ACHN (cell line): ENCODE data around the gene PTPRE.
A peak's percentile ranks its signal among the peaks of the same experiment; 100 is the strongest.

Experiments used
- DNase-seq: peaks from one replicate; pipeline ENCODE4 v3.0.0-alpha.2; 2015
- in situ Hi-C: cut with HindIII; loops from 2 replicates; pipeline ENCODE4 v1.10.0; 2017; ENCODE audit warnings: low sequenced_read_pairs, low pct_ligation_motif_present, low pct_unique_long_range_greater_than_20kb

PTPRE gene

DNA sequence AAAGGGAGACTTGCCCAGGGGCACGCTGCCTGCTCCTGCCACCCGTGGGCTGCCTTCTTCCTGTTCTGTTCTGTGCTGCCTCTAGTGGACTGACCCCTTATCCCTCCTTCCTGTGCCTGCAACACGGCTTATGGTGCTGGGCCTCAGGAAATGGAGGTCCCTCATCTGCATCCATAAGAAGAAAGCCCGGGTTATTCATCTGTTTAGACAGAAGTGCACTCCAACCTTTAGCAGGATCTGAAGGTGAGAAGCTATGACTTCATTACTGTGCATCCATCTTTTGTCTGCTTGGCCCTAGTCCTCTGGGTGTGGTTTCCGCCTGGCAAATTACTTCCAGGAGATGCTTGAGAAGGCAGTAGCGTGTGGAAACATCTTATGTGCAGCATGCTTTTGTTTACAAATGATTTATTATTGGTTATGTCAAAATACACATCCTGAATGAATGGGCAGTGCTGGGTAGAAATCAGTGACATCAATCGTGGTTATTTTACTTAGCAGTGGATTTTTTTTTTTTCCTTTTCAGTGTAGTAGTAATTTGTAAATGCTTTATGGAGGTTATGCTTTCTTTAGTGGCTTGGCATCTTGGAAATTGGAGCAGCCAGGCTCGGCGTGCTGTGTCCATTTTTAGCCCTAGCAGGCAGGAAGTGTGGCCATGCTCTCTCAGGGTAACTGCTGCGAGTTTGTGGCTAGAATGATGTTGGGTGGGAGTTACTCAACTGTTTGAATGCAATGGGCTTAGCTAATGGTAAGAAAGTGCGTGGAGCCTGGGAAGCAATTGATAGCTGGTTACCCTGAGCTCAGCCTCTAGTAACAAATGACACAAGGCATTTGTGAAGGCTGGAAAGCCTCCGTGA lies 12.7 kb downstream of the PTPRE start:
- in situ Hi-C loops, result no loop called here
- peak; percentile 62 for DNase-seq

DNA sequence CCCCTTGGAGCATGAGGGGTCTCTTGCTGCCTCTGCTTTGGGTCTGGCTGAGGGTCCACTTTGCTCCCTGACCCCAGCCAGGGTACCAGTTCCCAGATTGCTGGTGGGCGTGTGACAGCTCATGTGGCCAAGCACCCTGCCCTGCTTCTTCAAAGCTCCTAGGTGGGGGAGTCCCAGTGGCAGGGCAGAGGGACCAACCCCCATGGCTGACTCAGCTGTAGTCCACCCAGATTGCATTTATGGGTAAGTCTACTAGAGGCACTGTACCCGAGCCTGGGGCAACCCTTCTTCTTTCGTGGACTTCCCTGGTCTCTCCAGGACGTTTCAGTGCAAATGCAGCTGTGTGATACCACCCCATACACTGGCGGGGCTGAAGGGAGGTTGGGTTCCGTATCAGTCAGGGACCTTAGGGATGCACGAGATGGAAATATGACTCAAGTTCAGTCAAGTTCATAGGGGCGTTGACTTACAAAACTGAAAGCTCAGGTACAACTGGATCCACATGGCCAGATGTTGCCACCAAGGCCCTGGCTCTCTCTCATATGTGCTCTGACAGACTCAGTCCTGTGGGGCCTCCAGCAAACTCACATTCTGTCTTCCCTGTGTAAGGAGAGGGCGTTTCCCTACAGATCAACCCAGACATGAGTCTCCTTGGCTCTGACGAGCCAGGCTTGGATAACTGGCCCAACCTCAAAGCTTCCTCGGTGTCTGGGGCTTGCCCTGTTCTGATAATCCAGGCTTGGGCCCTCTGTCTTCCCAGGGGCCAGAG lies 13.6 kb downstream of the PTPRE start:
- in situ Hi-C loops, result no loop called here
- DNase-seq, result no peak

- in situ Hi-C loops, result no loop called here
- no peak for DNase-seq
Observed at GRCh38 chr10:127921075-127921752, 14.3 kb downstream of the PTPRE start.

- in situ Hi-C loops, result no loop called here
- DNase-seq, result peak; percentile 17
Observed at GRCh38 chr10:127921753-127922145, 14.8 kb downstream of the PTPRE start.

DNA sequence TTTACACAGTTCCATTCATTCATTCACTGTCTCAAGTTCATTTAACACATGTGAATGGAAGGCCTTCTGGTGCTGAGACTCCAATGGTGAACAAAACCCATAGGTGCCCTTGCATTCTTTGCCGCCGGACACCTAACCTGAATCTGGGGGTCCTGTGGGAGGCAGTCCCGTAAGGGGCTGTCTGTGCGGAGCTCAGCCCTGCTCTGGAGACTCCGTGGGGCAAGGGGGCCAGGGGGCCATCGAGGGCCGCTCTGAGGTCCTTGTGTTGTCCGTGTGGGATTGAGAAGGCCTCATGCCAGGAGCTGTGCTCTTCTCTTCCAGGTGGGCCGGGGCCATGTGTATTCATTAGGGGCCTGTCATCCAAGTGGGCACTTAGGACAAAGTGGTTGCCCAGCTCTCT lies 15.3 kb downstream of the PTPRE start:
- in situ Hi-C loops, result no loop called here
- no peak for DNase-seq

DNA sequence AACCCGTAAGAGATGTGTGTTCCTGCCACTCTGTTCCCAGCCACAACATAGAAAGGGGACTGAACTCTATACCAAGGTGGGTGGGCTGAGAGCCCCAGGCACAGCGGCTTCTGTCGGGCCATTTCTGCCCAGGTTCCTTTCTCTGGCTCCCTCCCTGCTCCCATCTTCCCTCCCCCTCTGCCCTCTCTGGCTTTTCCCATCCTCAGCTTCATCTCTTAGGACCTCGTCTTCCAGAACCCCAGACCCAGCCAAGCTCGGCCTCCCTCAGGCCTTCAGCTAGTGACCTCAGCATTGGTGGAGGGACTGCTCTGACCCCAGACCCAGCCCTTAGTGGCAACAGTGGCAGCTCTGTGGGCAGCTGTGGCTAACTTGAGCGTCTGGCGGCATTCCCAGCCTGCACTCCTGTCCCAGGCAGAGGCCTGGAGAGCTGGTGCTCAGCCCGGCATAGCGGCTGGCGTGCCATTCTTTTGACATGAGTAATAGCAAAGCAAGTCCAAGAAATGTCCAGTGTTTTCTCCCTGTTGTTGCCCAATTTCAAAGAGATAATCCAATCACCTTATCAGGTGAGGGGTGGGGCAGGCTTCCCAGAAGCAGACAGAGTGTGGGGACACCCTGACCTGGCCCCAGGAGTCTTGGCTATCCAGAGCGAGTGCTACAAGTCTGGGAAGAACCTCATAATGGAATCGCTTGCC lies 15.9 kb downstream of the PTPRE start:
- in situ Hi-C loops, result no loop called here
- peak; percentile 98 for DNase-seq

DNA sequence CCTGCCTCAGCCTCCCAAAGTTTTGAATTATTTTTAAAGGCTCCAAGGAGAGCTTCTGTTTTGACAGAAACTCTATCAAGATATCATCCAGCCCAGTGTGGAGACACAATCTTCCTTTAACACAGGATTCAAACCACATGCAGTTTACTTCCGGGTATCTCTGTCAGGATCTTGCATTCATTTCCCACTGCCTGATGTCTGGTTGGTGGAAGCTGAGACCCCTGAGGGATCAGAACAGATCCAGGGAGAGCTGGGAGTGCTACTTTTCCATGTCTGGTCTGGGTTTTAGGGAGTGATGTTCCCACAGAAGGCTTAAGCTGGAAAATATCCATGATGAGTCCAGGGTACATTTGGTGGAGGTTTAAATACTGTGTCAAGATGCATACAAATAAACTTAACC lies 16.7 kb downstream of the PTPRE start:
- in situ Hi-C loops, result no loop called here
- DNase-seq, result no peak

- in situ Hi-C loops, result no loop called here
Observed at GRCh38 chr10:127925471-127926207, 18.7 kb downstream of the PTPRE start.

DNA sequence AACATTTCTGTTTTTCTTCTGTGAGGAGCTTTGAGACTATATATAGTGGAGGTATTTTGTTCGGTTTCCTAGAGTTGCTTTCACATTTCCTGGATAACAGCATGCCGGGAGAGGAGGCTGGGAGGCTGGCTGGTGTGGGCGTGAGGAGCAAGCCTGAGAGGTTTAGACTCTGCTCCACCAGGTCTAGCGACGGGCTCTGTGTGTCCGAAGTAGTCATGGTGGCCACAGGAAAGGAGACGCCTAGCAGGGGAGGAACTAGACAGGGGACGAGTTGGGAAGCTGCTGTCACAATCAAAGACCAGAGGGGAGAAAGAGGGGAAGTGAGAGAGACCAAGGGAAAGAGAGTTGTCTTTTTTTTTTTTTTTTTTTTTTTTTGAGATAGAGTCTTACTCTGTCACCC lies 19.6 kb downstream of the PTPRE start:
- no peak for DNase-seq
- in situ Hi-C loops, result no loop called here

More at GRCh38 chr10:127925471-127926207, 18.7 kb downstream of the PTPRE start:
- no peak for DNase-seq

- in situ Hi-C loops, result no loop called here
- DNase-seq, result peak; percentile 75
Observed at GRCh38 chr10:127928021-127928806, 21.3 kb downstream of the PTPRE start.

GRCh38 chr10:127932521-127933270 lies 25.8 kb downstream of the PTPRE start:
- in situ Hi-C loops, result no loop called here
- DNase-seq, result no peak

- no peak for DNase-seq
- in situ Hi-C loops, result no loop called here
Observed at GRCh38 chr10:127933271-127933670, 26.4 kb downstream of the PTPRE start.

DNA sequence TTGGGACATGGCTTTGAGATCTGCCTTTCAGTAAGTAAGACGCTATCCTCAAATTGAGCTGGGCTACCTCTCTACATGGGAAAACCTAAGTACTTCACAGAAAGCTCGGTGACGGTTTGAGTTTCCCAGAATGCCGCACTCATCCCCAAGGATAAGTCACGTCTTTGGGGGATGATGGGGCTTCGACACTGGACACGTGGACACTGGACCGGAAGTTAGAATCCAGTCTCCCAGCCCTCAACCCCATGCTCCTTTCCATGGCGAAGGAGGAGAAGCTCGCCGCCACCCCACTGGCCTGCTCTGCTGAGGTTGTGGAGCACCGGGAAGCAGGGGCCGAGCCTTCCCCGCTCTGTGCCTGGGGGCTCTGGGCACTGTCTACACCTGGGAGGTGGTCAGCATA lies 27.5 kb downstream of the PTPRE start:
- in situ Hi-C loops, result no loop called here
- DNase-seq, result no peak

GRCh38 chr10:127935071-127935561 lies 28.2 kb downstream of the PTPRE start:
- in situ Hi-C loops, result no loop called here
- DNase-seq, result no peak

DNA sequence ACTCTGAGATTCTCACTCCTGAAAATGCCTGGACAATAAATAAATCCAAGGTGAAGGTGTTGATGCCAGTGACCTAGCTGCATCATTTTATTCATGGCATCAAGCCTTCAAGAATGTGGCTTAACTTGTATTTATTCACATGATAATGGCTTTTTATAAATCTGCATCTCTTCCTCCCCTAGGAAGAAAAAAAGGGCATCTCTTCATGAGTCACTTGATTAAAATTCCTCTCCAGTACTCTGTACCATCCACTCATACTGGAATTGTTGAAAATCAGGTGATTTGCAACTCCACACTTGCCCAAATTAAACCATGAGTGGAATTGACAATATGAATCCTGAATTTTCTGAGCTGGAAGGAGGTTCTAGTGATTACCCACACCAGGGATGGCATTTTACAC lies 30.2 kb downstream of the PTPRE start:
- in situ Hi-C loops, result no loop called here
- no peak for DNase-seq

- DNase-seq, result no peak
- in situ Hi-C loops, result no loop called here
Observed at GRCh38 chr10:127937915-127938463, 31.1 kb downstream of the PTPRE start.
